ENCODE measurements around the gene PPP1R10. TPM values are rescaled to one million over a fixed set of nuclear protein-coding genes. Genes with fewer than 3 reads are reported as not detected.
A peak's percentile ranks its signal among the peaks of the same experiment; 100 is the strongest.

PPP1R10 gene
- total RNA-seq, 3 donors from 2014 or later = 17.3 to 51.1 (median 26.5) TPM

- no peaks in the 10 kb centered on the region for H3K9me3 ChIP-seq
- intact Hi-C loops (cut with DNase I; ENCODE audit: low total_unique reads) = no loop called here
- H3K36me3 ChIP-seq = peaks cover 30% of the 10 kb centered on the region
- H3K4me3 ChIP-seq = no peak overlapping the region
- H3K27ac ChIP-seq = no peak overlapping the region
- TF ChIP-seq POLR2AphosphoS5 (IDR thresholded peaks at IDR 0.05) (no peak), CTCF (IDR thresholded peaks at IDR 0.05) (no peak), POLR2A (IDR thresholded peaks at IDR 0.05) (no peak)
- DNase-seq (ENCODE audit: low spot score in 2 of 2) = no peak
- H3K27me3 ChIP-seq = no peaks in the 10 kb centered on the region
- no peaks in the 10 kb centered on the region for H3K4me1 ChIP-seq
Measured at GRCh38 chr6:30655743-30656094, 38.7 kb upstream of the PPP1R10 start.

DNA sequence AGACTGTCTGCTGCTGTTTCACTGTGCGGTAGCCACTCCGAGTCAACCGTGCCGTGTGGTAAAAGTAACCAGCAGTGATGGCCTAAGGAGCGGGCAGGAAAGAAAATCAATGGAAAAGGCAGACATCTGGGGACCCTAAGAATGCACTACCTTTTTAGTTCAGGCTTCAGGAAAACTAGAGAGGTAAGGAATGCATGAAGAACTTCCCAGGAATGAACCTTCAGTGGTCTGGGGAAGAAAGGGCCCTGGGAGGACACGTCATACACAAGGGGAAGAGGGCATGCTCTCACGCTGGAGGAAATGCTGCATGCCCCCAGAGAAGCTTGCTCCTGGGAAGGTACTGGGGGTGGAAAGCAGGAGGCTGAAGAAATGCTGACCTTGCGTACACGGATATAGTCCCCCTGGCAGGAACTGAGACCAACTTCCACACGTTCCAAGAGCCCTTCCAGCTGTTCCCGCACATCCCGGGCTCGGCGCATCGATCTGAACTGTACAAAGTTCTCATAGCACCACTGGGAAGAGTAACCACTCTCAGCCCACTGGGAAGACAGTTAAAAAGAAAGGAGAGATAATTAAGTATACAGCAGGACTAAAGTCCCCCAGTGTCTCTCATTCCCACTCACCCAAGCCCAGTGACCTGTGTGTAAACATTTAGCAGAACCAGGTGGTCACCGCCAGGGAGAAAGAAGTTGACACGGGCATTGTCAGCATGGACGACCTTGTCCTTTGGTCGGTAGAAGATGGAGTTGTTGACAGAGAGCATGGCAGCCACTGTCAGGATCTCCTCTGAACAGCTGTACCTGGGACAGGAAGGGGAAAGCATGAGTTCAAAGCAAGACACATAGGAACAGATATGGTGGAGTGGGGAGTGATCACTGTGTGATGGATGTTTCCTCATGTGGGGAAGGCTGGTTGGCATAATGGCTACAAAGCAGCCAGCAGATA, 38.0 kb upstream of the PPP1R10 start:
- no peaks in the 10 kb centered on the region for H3K9me3 ChIP-seq
- H3K36me3 ChIP-seq = peaks cover 30% of the 10 kb centered on the region
- intact Hi-C loops (cut with DNase I; ENCODE audit: low total_unique reads) = no loop called here
- no peak overlapping the region for H3K4me3 ChIP-seq
- no peak overlapping the region for H3K27ac ChIP-seq
- no peaks in the 10 kb centered on the region for H3K4me1 ChIP-seq
- no peak for DNase-seq (ENCODE audit: low spot score in 2 of 2)
- TF ChIP-seq POLR2AphosphoS5 (IDR thresholded peaks at IDR 0.05) (no peak), CTCF (IDR thresholded peaks at IDR 0.05) (no peak), POLR2A (IDR thresholded peaks at IDR 0.05) (no peak)
- no peaks in the 10 kb centered on the region for H3K27me3 ChIP-seq

- Histone ChIP-seq H3K27ac (no peak overlapping the region), H3K9me3 (no peaks in the 10 kb centered on the region), H3K4me1 (peaks cover 0 to 4% of the 10 kb centered on the region in 2 donors), H3K4me3 (no peak overlapping the region), H3K36me3 (peaks cover 30% of the 10 kb centered on the region), H3K27me3 (no peaks in the 10 kb centered on the region)
- intact Hi-C loops (cut with DNase I; ENCODE audit: low total_unique reads) = no loop called here
- TF ChIP-seq CTCF (IDR thresholded peaks at IDR 0.05) (no peak), POLR2AphosphoS5 (IDR thresholded peaks at IDR 0.05) (no peak), POLR2A (IDR thresholded peaks at IDR 0.05) (no peak)
- no peak for DNase-seq (ENCODE audit: low spot score in 2 of 2)
Measured at GRCh38 chr6:30651143-30651542, 34.1 kb upstream of the PPP1R10 start.

DNA sequence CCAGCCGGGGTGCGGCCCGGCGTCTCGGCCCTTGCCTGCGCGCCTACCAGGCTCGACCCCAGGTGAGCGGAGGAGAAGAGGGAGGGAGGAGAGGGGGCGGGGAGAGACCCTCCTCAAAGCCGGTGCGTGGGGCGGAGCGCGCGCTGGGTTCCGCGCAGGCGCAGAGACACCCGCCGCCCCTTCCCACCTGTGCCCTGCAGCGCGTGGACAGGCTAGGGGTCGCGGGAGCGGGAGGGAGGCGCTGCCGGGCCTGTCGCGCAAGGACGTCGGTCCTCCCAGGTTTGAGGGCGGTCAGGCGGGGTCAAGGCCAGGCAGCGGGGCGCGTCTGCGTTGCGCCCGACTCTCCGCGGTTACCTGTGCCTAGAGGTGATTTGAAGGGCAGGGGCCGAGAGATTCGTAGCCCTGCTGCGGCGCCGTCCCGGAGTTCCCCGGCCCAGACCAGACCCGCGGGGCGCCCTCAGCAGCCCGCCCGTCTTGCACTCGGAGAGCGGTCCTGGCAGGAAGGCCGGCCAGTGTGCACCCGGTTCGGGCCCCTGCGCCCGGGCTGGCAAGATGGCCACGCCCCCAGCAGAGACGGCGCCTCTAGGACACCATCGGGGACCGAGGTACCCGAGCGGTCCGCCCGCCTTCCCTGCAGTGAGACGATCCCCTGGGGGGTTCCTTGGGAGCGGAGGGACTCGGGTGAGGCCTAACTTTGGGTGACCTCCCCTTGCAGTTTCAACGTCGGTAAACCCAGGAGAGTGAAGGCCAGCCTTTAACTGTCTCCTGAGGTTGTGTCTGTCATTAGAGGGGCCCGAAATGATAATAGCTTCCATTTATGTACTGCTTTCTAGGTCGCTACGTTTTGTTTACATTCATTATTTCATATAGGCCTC, 30.4 kb upstream of the PPP1R10 start:
- no peaks in the 10 kb centered on the region for H3K9me3 ChIP-seq
- H3K27ac ChIP-seq = peak overlapping the region; percentile 87 to 93
- peaks cover 0 to 4% of the 10 kb centered on the region in 2 donors for H3K4me1 ChIP-seq
- peak; percentile 54 to 73 for DNase-seq (ENCODE audit: low spot score in 2 of 2)
- intact Hi-C loops (cut with DNase I; ENCODE audit: low total_unique reads) = no loop called here
- peaks cover 9% of the 10 kb centered on the region for H3K36me3 ChIP-seq
- H3K4me3 ChIP-seq = peak overlapping the region; percentile 70 to 90 (median 89)
- peak in 1 of 3 donors; percentile 5 for TF ChIP-seq POLR2AphosphoS5 (IDR thresholded peaks at IDR 0.05)
- TF ChIP-seq POLR2A (IDR thresholded peaks at IDR 0.05) = no peak
- no peaks in the 10 kb centered on the region for H3K27me3 ChIP-seq

DNA sequence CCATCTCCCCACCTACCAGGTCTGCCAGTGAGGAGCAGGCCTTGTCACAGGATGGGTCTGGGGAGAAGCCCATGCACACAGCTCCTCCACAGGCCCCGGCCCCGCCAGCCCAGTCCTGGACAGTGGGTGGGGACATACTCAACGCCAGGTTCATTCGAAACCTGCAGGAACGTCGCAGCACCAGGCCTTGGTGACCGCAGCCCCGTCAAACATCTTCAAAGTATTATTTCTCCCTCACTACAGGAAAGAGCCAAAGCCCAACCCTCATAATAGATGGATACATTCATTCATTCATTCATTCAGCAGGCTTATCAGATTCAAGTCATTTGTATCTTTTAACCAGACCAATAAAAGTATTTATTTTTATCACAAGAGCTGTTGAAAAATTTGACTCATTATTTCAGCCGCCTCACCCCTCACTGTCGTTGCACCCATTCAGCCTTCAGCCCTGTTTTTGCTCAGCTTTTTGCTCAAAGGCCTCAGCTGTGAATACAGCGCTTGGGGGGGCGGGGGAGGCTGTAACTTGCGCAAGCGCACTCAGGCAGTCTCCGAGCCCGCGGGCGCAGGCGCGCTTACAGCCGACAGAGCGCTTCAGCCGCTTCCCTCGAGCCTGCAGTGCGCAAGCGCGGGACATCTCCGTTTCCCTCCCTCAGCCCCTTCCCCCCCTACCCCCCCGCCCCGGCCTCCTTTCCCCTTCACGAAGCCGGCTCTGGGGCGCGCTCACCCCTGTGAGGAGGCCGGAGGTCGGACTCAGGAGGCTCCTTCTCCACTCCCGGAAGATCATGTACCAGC, 29.6 kb upstream of the PPP1R10 start, which contains the start of gene C6orf136:
Gene C6orf136 (plus strand): TSS at position 684 of the 792 bp plus-strand sequence. CDS start 99 bp downstream, at position 783.
- TF ChIP-seq CTCF (IDR thresholded peaks at IDR 0.05) (no peak), POLR2A (IDR thresholded peaks at IDR 0.05) (no peak), POLR2AphosphoS5 (IDR thresholded peaks at IDR 0.05) (no peak)
- Histone ChIP-seq H3K4me1 (peaks cover 0 to 4% of the 10 kb centered on the region in 2 donors), H3K27ac (peak within 1 kb of the TSS; percentile 87 to 93), H3K9me3 (no peaks in the 10 kb centered on the region), H3K4me3 (peak within 1 kb of the TSS; percentile 70 to 90 (median 89)), H3K36me3 (peaks cover 5% of the 10 kb centered on the region), H3K27me3 (no peaks in the 10 kb centered on the region)
- intact Hi-C loops (cut with DNase I; ENCODE audit: low total_unique reads) = no loop called here
- DNase-seq (ENCODE audit: low spot score in 2 of 2) = peak; percentile 80 to 88

Data from breast epithelium (tissue), 4 donors.